ENCODE data around the gene SAMD14. TPM values are rescaled to one million over a fixed set of nuclear protein-coding genes. Genes with fewer than 3 reads are reported as not detected.

Gene SAMD14
- total RNA-seq, 1 experiment from 2014 or later = 5.9 TPM

- no peaks in the 10 kb centered on the region for H3K36me3 Mint-ChIP-seq
- H3K4me3 Mint-ChIP-seq = no peak overlapping the region
- ChIA-PET POLR2A (no interaction called here), CTCF (interaction anchor here (0.5 to 5.4 kb wide), 22 partner anchors 14 to 763 kb away, joined by 3 to 118 read pairs (median 12); partner anchors contain the start of genes DLX3, ITGA3 and SAMD14)
- no peak overlapping the region for H3K27ac Mint-ChIP-seq
- H3K4me1 Mint-ChIP-seq = peaks cover 6% of the 10 kb centered on the region
- H3K27me3 Mint-ChIP-seq (ENCODE audit: low read depth) = no peaks in the 10 kb centered on the region
- no peaks in the 10 kb centered on the region for H3K9me3 Mint-ChIP-seq
- TF ChIP-seq ZNF219 (CRISPR knock-in tag; IDR thresholded peaks at IDR 0.05; ENCODE audit: borderline replicate concordance) (no peak), CBFB (CRISPR knock-in tag; IDR thresholded peaks at IDR 0.05; ENCODE audit: low read depth) (no peak), ELF4 (CRISPR knock-in tag; IDR thresholded peaks at IDR 0.05; ENCODE audit: low read depth) (no peak), MLX (CRISPR knock-in tag; IDR thresholded peaks at IDR 0.05) (no peak), HMGA2 (CRISPR knock-in tag; IDR thresholded peaks at IDR 0.05) (no peak), NFATC4 (CRISPR knock-in tag; IDR thresholded peaks at IDR 0.05) (no peak), ARID4B (CRISPR knock-in tag; IDR thresholded peaks at IDR 0.05; ENCODE audit: borderline replicate concordance) (no peak), MYBL2 (CRISPR knock-in tag; IDR thresholded peaks at IDR 0.05) (no peak), PRDM15 (CRISPR knock-in tag; IDR thresholded peaks at IDR 0.05) (no peak), STAT6 (CRISPR knock-in tag; conservative IDR thresholded peaks at IDR 0.05; ENCODE audit: low read depth) (no peak), E2F5 (CRISPR knock-in tag; IDR thresholded peaks at IDR 0.05) (no peak), AR (CRISPR knock-in tag; IDR thresholded peaks at IDR 0.05) (no peak), ATF2 (CRISPR knock-in tag; IDR thresholded peaks at IDR 0.05; ENCODE audit: borderline replicate concordance, low read depth) (no peak), HMGXB4 (CRISPR knock-in tag; IDR thresholded peaks at IDR 0.05) (no peak), FOXK1 (CRISPR knock-in tag; IDR thresholded peaks at IDR 0.05) (no peak), ZSCAN18 (CRISPR knock-in tag; IDR thresholded peaks at IDR 0.05) (no peak), ESRRA (CRISPR knock-in tag; IDR thresholded peaks at IDR 0.05; ENCODE audit: borderline replicate concordance) (no peak)
- DNase-seq (ENCODE audit: low spot score) (no peak), ATAC-seq (no peak)
Measured at GRCh38 chr17:50093246-50093645, 36.7 kb downstream of the SAMD14 start.

All from WTC11 (cell line).